ENCODE data around the gene XPO1.

Gene XPO1

GRCh38 chr2:61433606-61434005 is 104.5 kb downstream of the XPO1 start:
- no peak for DNase-seq (ENCODE audit: low read depth)

GRCh38 chr2:61432990-61433389 is 105.2 kb downstream of the XPO1 start:
- DNase-seq (ENCODE audit: low read depth), result no peak

GRCh38 chr2:61431345-61431744 is 106.8 kb downstream of the XPO1 start:
- DNase-seq (ENCODE audit: low read depth), result no peak
